ENCODE results near the gene DMXL1. TPM values are rescaled to one million over a fixed set of nuclear protein-coding genes. Genes with fewer than 3 reads are reported as not detected.
A peak's percentile ranks its signal among the peaks of the same experiment; 100 is the strongest.

Gene DMXL1
- total RNA-seq, 2 experiments from 2014 or later, result 20.8 to 23.3 TPM

DNA sequence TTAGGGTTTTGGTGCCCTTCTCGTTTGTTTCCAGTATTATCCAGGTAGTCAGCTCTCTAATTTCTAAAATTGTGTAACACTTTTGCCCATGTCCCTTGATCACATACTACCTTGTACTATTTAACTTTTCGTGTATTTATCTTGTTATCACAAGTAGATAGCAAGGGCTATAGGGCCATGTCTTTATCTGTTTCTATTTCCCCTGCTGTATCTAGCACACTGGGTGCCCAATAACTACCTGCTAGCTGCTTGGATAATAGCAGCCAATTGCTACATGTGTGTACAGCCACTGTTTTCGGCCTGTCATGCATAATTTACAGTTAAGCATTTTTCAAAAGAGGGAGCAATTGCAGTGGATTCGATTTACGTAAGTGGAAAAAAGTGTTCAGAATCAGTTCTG is 220.2 kb downstream of the DMXL1 start:
- H3K4me3 Mint-ChIP-seq, result peak overlapping the region; percentile 22
- peaks cover 76% of the 10 kb centered on the region for H3K4me1 Mint-ChIP-seq (ENCODE audit: low read depth)
- H3K9me3 Mint-ChIP-seq, result peaks cover 6% of the 10 kb centered on the region
- ChIA-PET CTCF (interaction anchor here (0.8 to 3.4 kb wide), 10 partner anchors 9 to 122 kb away, joined by 3 to 19 read pairs (median 5); no protein-coding TSS in a partner anchor), POLR2A (interaction anchor here (0.7 to 2.6 kb wide), 10 partner anchors 11 to 82 kb away, joined by 3 to 15 read pairs (median 5); no protein-coding TSS in a partner anchor)
- TF ChIP-seq, protein P1, sequence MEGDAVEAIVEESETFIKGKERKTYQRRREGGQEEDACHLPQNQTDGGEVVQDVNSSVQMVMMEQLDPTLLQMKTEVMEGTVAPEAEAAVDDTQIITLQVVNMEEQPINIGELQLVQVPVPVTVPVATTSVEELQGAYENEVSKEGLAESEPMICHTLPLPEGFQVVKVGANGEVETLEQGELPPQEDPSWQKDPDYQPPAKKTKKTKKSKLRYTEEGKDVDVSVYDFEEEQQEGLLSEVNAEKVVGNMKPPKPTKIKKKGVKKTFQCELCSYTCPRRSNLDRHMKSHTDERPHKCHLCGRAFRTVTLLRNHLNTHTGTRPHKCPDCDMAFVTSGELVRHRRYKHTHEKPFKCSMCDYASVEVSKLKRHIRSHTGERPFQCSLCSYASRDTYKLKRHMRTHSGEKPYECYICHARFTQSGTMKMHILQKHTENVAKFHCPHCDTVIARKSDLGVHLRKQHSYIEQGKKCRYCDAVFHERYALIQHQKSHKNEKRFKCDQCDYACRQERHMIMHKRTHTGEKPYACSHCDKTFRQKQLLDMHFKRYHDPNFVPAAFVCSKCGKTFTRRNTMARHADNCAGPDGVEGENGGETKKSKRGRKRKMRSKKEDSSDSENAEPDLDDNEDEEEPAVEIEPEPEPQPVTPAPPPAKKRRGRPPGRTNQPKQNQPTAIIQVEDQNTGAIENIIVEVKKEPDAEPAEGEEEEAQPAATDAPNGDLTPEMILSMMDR (IDR thresholded peaks at IDR 0.05), result no peak
- no peak for DNase-seq
- no peak for ATAC-seq
- H3K27ac Mint-ChIP-seq, result peak overlapping the region; percentile 93
- H3K27me3 Mint-ChIP-seq, result no peaks in the 10 kb centered on the region
- H3K36me3 Mint-ChIP-seq (ENCODE audit: low read depth), result peaks cover 51% of the 10 kb centered on the region
- intact Hi-C loops (cut with micrococcal nuclease), result no loop called here

DNA sequence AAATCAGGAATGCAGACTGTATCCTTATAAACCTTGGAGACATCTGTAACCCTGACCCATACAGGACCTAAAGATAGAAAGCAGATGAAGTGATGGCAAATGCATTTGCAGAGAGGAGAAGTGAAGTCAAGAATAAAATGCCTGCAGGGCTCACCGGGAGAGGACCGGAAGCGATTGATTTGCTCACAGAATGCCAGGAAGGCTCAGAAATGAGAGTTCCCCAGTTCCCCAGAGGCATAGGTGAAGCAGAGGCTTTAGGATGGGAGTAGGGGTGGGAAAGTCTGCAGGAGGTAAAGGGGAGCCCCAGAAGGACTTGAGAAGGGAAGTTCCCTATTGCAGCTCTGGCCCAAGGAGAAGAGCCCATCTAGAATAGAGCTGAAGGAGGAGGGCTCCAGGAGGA is 221.0 kb downstream of the DMXL1 start:
- DNase-seq, result no peak
- ChIA-PET POLR2A (interaction anchor here (1.0 to 2.6 kb wide), 4 partner anchors 10 to 26 kb away, joined by 3 to 15 read pairs (median 10); no protein-coding TSS in a partner anchor), CTCF (interaction anchor here (0.6 to 3.0 kb wide), 3 partner anchors 23 to 212 kb away, joined by 3 to 14 read pairs (median 3); no protein-coding TSS in a partner anchor)
- peaks cover 48% of the 10 kb centered on the region for H3K36me3 Mint-ChIP-seq (ENCODE audit: low read depth)
- intact Hi-C loops (cut with micrococcal nuclease), result no loop called here
- peaks cover 68% of the 10 kb centered on the region for H3K4me1 Mint-ChIP-seq (ENCODE audit: low read depth)
- no peaks in the 10 kb centered on the region for H3K27me3 Mint-ChIP-seq
- H3K4me3 Mint-ChIP-seq, result no peak overlapping the region
- TF ChIP-seq, protein P1 (IDR thresholded peaks at IDR 0.05), result no peak
- peak overlapping the region; percentile 75 for H3K27ac Mint-ChIP-seq
- H3K9me3 Mint-ChIP-seq, result peaks cover 7% of the 10 kb centered on the region
- no peak for ATAC-seq

DNA sequence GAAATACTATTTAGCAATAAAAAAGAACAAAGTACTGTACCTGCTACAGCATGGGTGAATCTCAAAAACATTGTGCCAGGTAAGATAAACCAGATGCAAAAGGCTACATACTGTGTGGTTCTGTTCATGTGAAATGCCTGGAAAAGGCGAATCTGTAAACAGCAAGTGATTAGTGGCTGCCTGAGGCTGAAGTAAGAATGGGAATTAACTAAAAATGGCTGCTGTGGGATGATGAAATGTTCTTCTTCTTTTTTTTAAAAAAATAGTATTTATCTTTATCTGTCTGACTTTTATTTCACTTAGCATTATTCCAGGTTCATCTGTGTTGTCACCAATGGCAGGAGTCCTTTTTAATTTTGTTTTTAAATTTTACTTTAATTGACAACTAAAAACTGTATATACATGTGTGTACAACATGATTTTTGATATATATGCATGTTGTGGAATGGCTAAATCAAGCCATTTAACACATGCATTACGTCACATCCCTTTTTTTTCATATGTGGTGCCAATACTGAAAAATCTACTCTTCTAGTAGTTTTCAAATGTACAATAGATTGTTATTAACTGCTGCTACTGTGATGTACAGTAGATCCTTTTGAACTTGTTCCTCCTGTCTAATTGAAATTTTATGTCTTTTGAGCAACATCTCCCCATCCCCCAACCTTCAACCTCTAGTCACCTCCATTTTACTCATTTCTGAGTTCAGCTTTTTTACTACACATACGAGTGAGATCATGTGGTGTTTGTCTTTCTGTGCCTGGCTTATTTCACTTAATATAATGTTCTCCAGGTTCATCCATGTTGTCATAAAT is 222.0 kb downstream of the DMXL1 start:
- H3K27ac Mint-ChIP-seq, result peak overlapping the region; percentile 58
- POLR2A ChIA-PET, result interaction anchor here (1.0 kb wide), 1 partner anchor 27 kb away, joined by 3 read pairs; no protein-coding TSS in a partner anchor

DNA sequence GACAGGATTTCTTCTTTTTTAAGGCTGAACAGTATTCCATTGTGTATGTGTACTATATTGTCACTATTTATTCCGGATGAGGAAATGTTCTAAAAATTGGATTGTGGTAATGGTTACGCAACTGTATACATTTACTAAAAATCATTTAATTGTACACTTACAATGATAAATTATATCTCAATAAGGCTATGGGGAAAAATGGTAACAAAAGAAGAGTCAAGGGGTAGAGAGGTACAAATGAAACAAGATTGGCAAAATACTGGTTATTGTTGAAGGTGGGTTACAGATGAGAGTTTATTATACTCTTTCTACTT is 222.6 kb downstream of the DMXL1 start:
- DNase-seq, result no peak
- H3K4me3 Mint-ChIP-seq, result no peak overlapping the region
- peaks cover 61% of the 10 kb centered on the region for H3K4me1 Mint-ChIP-seq (ENCODE audit: low read depth)
- peak overlapping the region; percentile 48 for H3K27ac Mint-ChIP-seq
- TF ChIP-seq, protein P1 (IDR thresholded peaks at IDR 0.05), result no peak
- no peak for ATAC-seq
- CTCF ChIA-PET, result no interaction called here
- peaks cover 8% of the 10 kb centered on the region for H3K9me3 Mint-ChIP-seq
- intact Hi-C loops (cut with micrococcal nuclease), result no loop called here
- H3K27me3 Mint-ChIP-seq, result no peaks in the 10 kb centered on the region
- POLR2A ChIA-PET, result no interaction called here
- peaks cover 51% of the 10 kb centered on the region for H3K36me3 Mint-ChIP-seq (ENCODE audit: low read depth)

More for the DNA sequence above, 222.0 kb downstream of the DMXL1 start:
- ATAC-seq, result no peak
- H3K36me3 Mint-ChIP-seq (ENCODE audit: low read depth), result peaks cover 52% of the 10 kb centered on the region
- TF ChIP-seq, protein P1 (IDR thresholded peaks at IDR 0.05), result no peak
- CTCF ChIA-PET, result no interaction called here
- no peak for DNase-seq
- H3K9me3 Mint-ChIP-seq, result peaks cover 8% of the 10 kb centered on the region
- intact Hi-C loops (cut with micrococcal nuclease), result no loop called here
- no peaks in the 10 kb centered on the region for H3K27me3 Mint-ChIP-seq
- H3K4me3 Mint-ChIP-seq, result no peak overlapping the region
- H3K4me1 Mint-ChIP-seq (ENCODE audit: low read depth), result peaks cover 65% of the 10 kb centered on the region

Small RNA genes within 50 kb of the gene (microRNA-seq; reads per million reads assigned to microRNA genes)
- gene MIR5706 (ENCODE audit: borderline microRNAs expressed, borderline replicate concordance), result not detected

Other genes starting within 250 kb of the DMXL1 start
- 1 to 10 TPM; 5.4 to 6.7 TPM for gene DTWD2, start 82.5 kb upstream of the DMXL1 start, total RNA-seq